Keratinocyte (primary cell): Measurements from ENCODE around the gene ZNF598. TPM values are rescaled to one million over a fixed set of nuclear protein-coding genes. Genes with fewer than 3 reads are reported as not detected.

Source experiments
- DNase-seq: peaks from one replicate; pipeline ENCODE4 v3.0.0-alpha.2; 2011; ENCODE audit warnings: low read depth, missing footprints, low spot score
- FAIRE-seq: peaks from 2 replicates; lab custom pipeline; 2011; peaks lifted over from hg19 to GRCh38; lab: Jason Lieb, UNC
- H2AFZ ChIP-seq: 2 replicates; pipeline ENCODE4 v1.6.0; 2012; ENCODE audit warnings: low read length, control low read depth, inconsistent platforms; ENCODE audit not compliant: control insufficient read depth
- H3K27ac ChIP-seq: 2 replicates; pipeline ENCODE4 v1.5.1; 2011; ENCODE audit warnings: low read length; ENCODE audit not compliant: control insufficient read depth, insufficient read depth
- H3K27me3 ChIP-seq: 3 replicates; pipeline ENCODE4 v1.6.0; 2011; ENCODE audit warnings: low read length; ENCODE audit not compliant: control insufficient read depth, insufficient read depth; ENCODE audit errors: extremely low read depth
- H3K36me3 ChIP-seq, 2 experiments: 2 replicates in 1 of 2; 3 replicates in 1 of 2; pipeline ENCODE4 v1.5.1; 2011; ENCODE audit warnings: low read length in 2 of 2, mild to moderate bottlenecking in 1 of 2; ENCODE audit not compliant: control insufficient read depth in 2 of 2, insufficient read depth in 2 of 2; ENCODE audit errors: extremely low read depth in 1 of 2
- H3K4me1 ChIP-seq: 3 replicates; pipeline ENCODE4 v1.5.1; 2011; ENCODE audit warnings: low read length; ENCODE audit not compliant: control insufficient read depth, insufficient read depth; ENCODE audit errors: extremely low read depth
- H3K4me2 ChIP-seq: 3 replicates; pipeline ENCODE4 v1.6.0; 2011; ENCODE audit warnings: low read depth, low read length; ENCODE audit not compliant: control insufficient read depth, insufficient read depth; ENCODE audit errors: extremely low read depth
- H3K4me3 ChIP-seq, 3 experiments: fragments of 200-600 bp in 1 of 3; sonication (generic) in 1 of 3; 2 replicates in 2 of 3; 3 replicates in 1 of 3; pipeline ENCODE4 v1.5.1; 2011 to 2016; ENCODE audit warnings: low read length in 3 of 3, mild to moderate bottlenecking in 3 of 3, control low read depth in 2 of 3, inconsistent platforms in 1 of 3, low read depth in 1 of 3, mixed read lengths in 1 of 3, mixed run types in 1 of 3, moderate library complexity in 1 of 3; ENCODE audit not compliant: control insufficient read depth in 2 of 3, insufficient read depth in 2 of 3; ENCODE audit errors: extremely low read depth in 1 of 3
- H3K79me2 ChIP-seq: 2 replicates; pipeline ENCODE4 v1.6.0; 2012; ENCODE audit warnings: low read length; ENCODE audit not compliant: control insufficient read depth, insufficient read depth
- H3K9ac ChIP-seq: 3 replicates; pipeline ENCODE4 v1.6.0; 2011; ENCODE audit warnings: low read length; ENCODE audit not compliant: control insufficient read depth, insufficient read depth; ENCODE audit errors: extremely low read depth
- H3K9me1 ChIP-seq: 3 replicates; pipeline ENCODE4 v1.6.0; 2011; ENCODE audit warnings: low read length; ENCODE audit not compliant: control insufficient read depth, insufficient read depth; ENCODE audit errors: extremely low read depth
- H3K9me3 ChIP-seq: 2 replicates; pipeline ENCODE4 v1.5.1; 2012; ENCODE audit warnings: low read depth, low read length; ENCODE audit not compliant: control insufficient read depth
- H4K20me1 ChIP-seq: 3 replicates; pipeline ENCODE4 v1.6.0; 2011; ENCODE audit warnings: low read length; ENCODE audit not compliant: control insufficient read depth, insufficient read depth; ENCODE audit errors: extremely low read depth
- CTCF ChIP-seq, 3 experiments: IDR thresholded peaks in 1 of 3; conservative IDR thresholded peaks in 1 of 3; optimal IDR thresholded peaks in 1 of 3; 2 replicates in 2 of 3; 3 replicates in 1 of 3; pipeline versions ENCODE3 to v1.5.1; 2011; ENCODE audit warnings: low read length in 3 of 3, mild to moderate bottlenecking in 3 of 3, moderate library complexity in 2 of 3, control low read depth in 1 of 3, inconsistent platforms in 1 of 3; ENCODE audit not compliant: insufficient read depth in 2 of 3; ENCODE audit errors: extremely low read depth in 1 of 3
- EZH2 ChIP-seq: IDR thresholded peaks from one replicate; pipeline ENCODE4 v1.6.1; 2012; ENCODE audit warnings: inconsistent platforms, mild to moderate bottlenecking, low read length, moderate library complexity
- dilution Hi-C: fragments of 300-500 bp; cut with MboI; formaldehyde crosslinking; loops from one replicate; pipeline ENCODE4 v1.7.0; 2020; ENCODE audit warnings: low sequenced_read_pairs; ENCODE audit not compliant: extremely low pct_ligation_motif_present
- polyA plus RNA-seq, 5 experiments: library from polyadenylated mRNA; depleted of rRNA in 3 of 5; stranded (reverse) in 3 of 5; stranded (forward) in 1 of 5; unstranded in 1 of 5; fragments of >200 nt; gene quantifications; 1 replicate in 1 of 5; 2 replicates in 3 of 5; 3 replicates in 1 of 5; pipeline versions ENCODE4 v1.2.1 to v1.2.3, GENCODE V29; 2011 to 2012; ENCODE audit warnings: missing spikeins in 2 of 5, low read depth in 1 of 5, low replicate concordance in 1 of 5

The ZNF598 gene
- polyA plus RNA-seq, 1 donor (not counting 4 experiments of a cell fraction or from before 2014, with no cell fraction given), result 18.0 TPM

DNA sequence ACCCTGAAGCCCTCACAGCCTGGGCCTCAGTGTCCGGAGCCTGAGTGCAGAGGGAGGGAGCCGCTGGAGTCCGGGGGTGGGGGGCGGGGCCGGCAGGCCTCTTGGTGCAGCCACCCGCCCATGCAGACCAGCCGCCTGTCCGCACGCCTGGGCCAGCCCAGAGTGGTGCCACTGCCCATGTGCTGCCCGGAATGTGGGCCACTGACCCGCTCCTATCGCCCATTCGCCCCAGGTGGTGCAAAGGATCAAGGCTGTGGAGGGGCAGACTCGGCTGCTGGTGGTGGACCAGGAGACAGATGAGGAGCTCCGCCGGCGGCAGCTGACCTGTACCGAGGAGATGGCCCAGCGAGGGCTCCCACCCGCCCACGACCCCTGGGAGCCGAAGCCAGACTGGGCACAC is 19.7 kb upstream of the ZNF598 start:
- H3K4me3 ChIP-seq, result no peak overlapping the region
- DNase-seq, result no peak
- H3K27ac ChIP-seq, result no peak overlapping the region
- TF ChIP-seq CTCF (optimal IDR thresholded peaks at IDR 0.05 in 1 of 3, IDR thresholded peaks at IDR 0.05 in 1 of 3, conservative IDR thresholded peaks at IDR 0.05 in 1 of 3; ENCODE audit: extremely low read depth in 1 of 3, insufficient read depth in 2 of 3, low read length in 3 of 3) (no peak), EZH2 (no peak)
- no peaks in the 10 kb centered on the region for H3K9me1 ChIP-seq
- no peaks in the 10 kb centered on the region for H4K20me1 ChIP-seq
- dilution Hi-C loops, result no loop called here
- H3K79me2 ChIP-seq, result no peaks in the 10 kb centered on the region
- H3K9ac ChIP-seq, result no peak overlapping the region
- no peak overlapping the region for H3K4me2 ChIP-seq
- no peak for FAIRE-seq
- no peaks in the 10 kb centered on the region for H3K9me3 ChIP-seq
- no peaks in the 10 kb centered on the region for H3K27me3 ChIP-seq
- no peak overlapping the region for H2AFZ ChIP-seq
- H3K4me1 ChIP-seq, result peaks cover 15% of the 10 kb centered on the region
- H3K36me3 ChIP-seq, result no peaks in the 10 kb centered on the region

DNA sequence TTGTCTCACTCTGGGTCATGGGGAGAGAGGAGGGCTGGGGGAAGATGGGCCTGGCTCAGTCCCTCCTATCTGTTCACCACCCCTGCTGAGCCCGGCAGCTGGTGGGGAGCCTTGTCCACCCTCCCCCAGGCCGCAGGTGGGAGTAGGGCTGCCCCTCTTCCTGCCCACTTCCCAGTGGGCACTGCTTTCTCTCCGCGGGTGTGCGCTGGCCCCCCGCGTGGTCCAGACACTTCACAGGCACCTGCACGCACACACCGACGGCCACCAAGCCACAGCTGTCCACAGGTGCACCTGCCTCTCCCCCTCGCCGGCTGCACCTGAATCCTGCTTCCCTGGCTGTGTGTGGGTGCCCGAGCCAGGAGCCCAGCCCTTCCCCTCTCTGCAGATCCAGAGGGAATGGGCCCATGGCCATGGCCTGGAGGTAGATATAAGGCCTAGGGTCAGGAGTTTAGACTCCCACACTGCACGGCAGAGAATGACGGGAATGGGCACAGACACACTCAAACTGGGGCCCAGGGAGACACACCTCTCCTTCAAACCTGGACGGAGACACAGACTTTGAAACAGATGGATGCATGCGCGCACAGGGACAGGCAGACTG is 19.1 kb upstream of the ZNF598 start:
- TF ChIP-seq CTCF (optimal IDR thresholded peaks at IDR 0.05 in 1 of 3, IDR thresholded peaks at IDR 0.05 in 1 of 3, conservative IDR thresholded peaks at IDR 0.05 in 1 of 3; ENCODE audit: extremely low read depth in 1 of 3, insufficient read depth in 2 of 3, low read length in 3 of 3) (no peak), EZH2 (no peak)
- Histone ChIP-seq H4K20me1 (no peaks in the 10 kb centered on the region), H2AFZ (no peak overlapping the region), H3K27ac (no peak overlapping the region), H3K79me2 (no peaks in the 10 kb centered on the region), H3K9me3 (no peaks in the 10 kb centered on the region), H3K9me1 (no peaks in the 10 kb centered on the region), H3K9ac (no peak overlapping the region), H3K4me2 (no peak overlapping the region), H3K36me3 (no peaks in the 10 kb centered on the region), H3K4me1 (peaks cover 12% of the 10 kb centered on the region), H3K4me3 (no peak overlapping the region), H3K27me3 (no peaks in the 10 kb centered on the region)
- no peak for FAIRE-seq
- DNase-seq, result no peak
- dilution Hi-C loops, result no loop called here
